HepG2 (cell line): ENCODE data around the gene UNC13D. TPM values are rescaled to one million over a fixed set of nuclear protein-coding genes. Genes with fewer than 3 reads are reported as not detected.
A peak's percentile ranks its signal among the peaks of the same experiment; 100 is the strongest.

Experiments
- ATAC-seq: fragments of 200-7000 bp; cut with Tn5 transposase; 3 replicates; pipeline ENCODE4 v1.9.1; 2020; ENCODE audit warnings: mild to moderate bottlenecking, moderate library complexity
- BruUV-seq: library from RNA; stranded (reverse); fragments of 400-500 nt; replicated peaks from 2 replicates; lab custom pipeline; 2021; lab: Mats Ljungman, UMichigan
- CTCF ChIA-PET: fragments of 300-600 bp; formaldehyde crosslinking; extraction: SDS; loops from one replicate; lab custom pipeline; 2021; ENCODE audit warnings: low total read pairs, inconsistent platforms, low intra/inter-chr PET ratio; lab: Yijun Ruan, JAX
- POLR2A ChIA-PET: fragments of 350-600 bp; sonication (Branson Sonifier 250); formaldehyde crosslinking; loops from one replicate; lab custom pipeline; 2020; ENCODE audit warnings: antibody characterized with exemption, inconsistent platforms; lab: Yijun Ruan, JAX
- DNase-seq: peaks from one replicate; pipeline ENCODE4 v3.0.0-alpha.2; 2015; ENCODE audit warnings: low spot score
- FAIRE-seq: peaks from 3 replicates; lab custom pipeline; 2011; peaks lifted over from hg19 to GRCh38; lab: Jason Lieb, UNC
- H2AFZ ChIP-seq: one replicate; pipeline ENCODE4 v1.6.1; 2011; ENCODE audit warnings: low read length, inconsistent platforms
- H3K27ac ChIP-seq: fragments of 300-600 bp; 3 replicates; pipeline ENCODE4 v1.8.0; 2011; ENCODE audit warnings: mixed run types, mild to moderate bottlenecking, mixed read lengths, low read length, inconsistent platforms; ENCODE audit not compliant: insufficient read depth; ENCODE audit errors: extremely low read length
- H3K27me3 ChIP-seq, 2 experiments: fragments of 200-600 bp in 1 of 2; 2 replicates in 1 of 2; 3 replicates in 1 of 2; pipeline versions ENCODE4 v1.6.0 to v1.8.0; 2011; ENCODE audit warnings: low read length in 2 of 2, mild to moderate bottlenecking in 2 of 2, moderate library complexity in 2 of 2, inconsistent platforms in 1 of 2; ENCODE audit not compliant: insufficient read depth in 2 of 2, control insufficient read depth in 1 of 2
- H3K36me3 ChIP-seq, 2 experiments: fragments of 200-600 bp in 1 of 2; replicated peaks in 1 of 2; 2 replicates in 1 of 2; 3 replicates in 1 of 2; pipeline versions ENCODE4 v1.5.1 to v1.8.0; 2011; ENCODE audit warnings: low read length in 2 of 2, inconsistent platforms in 1 of 2; ENCODE audit not compliant: insufficient read depth in 2 of 2, control insufficient read depth in 1 of 2
- H3K4me1 ChIP-seq: 2 replicates; pipeline ENCODE4 v1.5.1; 2012; ENCODE audit warnings: low read length, inconsistent platforms; ENCODE audit not compliant: insufficient read depth
- H3K4me2 ChIP-seq: 2 replicates; pipeline ENCODE4 v1.6.0; 2011; ENCODE audit warnings: low read depth, low read length, inconsistent platforms
- H3K4me3 ChIP-seq, 3 experiments: fragments of 200-600 bp in 1 of 3; sonication (generic), shearing (Covaris generic) in 1 of 3; replicated peaks in 1 of 3; 2 replicates each; pipeline ENCODE4 v1.5.1; 2011 to 2016; ENCODE audit warnings: low read length in 3 of 3, inconsistent platforms in 2 of 3, low read depth in 2 of 3, mild to moderate bottlenecking in 2 of 3, control low read depth in 1 of 3, mixed read lengths in 1 of 3; ENCODE audit not compliant: insufficient read depth in 1 of 3
- H3K79me2 ChIP-seq: one replicate; pipeline ENCODE4 v1.6.1; 2011; ENCODE audit warnings: low read length, inconsistent platforms; ENCODE audit not compliant: insufficient read depth
- H3K9ac ChIP-seq: 2 replicates; pipeline ENCODE4 v1.6.0; 2011; ENCODE audit warnings: mild to moderate bottlenecking, low read depth, low read length, inconsistent platforms; ENCODE audit not compliant: insufficient read depth
- H3K9me3 ChIP-seq: 2 replicates; pipeline ENCODE4 v1.5.1; 2012; ENCODE audit warnings: mild to moderate bottlenecking, low read length
- H4K20me1 ChIP-seq: 2 replicates; pipeline ENCODE4 v1.6.0; 2011; ENCODE audit warnings: inconsistent platforms, mild to moderate bottlenecking, low read length, moderate library complexity; ENCODE audit not compliant: insufficient read depth
- AGO2 ChIP-seq: fragments of 200-400 bp; formaldehyde crosslinking; optimal IDR thresholded peaks from 2 replicates; pipeline ENCODE3; 2017; ENCODE audit warnings: mild to moderate bottlenecking, low read depth, low read length, moderate library complexity
- FOSL2 ChIP-seq: sonication (generic); formaldehyde crosslinking; IDR thresholded peaks from 2 replicates; pipeline ENCODE4 v1.4.0; 2020; ENCODE audit warnings: missing genetic modification reagents
- HDAC6 ChIP-seq: fragments of 200-600 bp; sonication (generic); IDR thresholded peaks from 2 replicates; pipeline ENCODE4 v1.7.0; 2017; ENCODE audit warnings: mild to moderate bottlenecking, antibody characterized with exemption, low read length, low read depth
- NCOA5 ChIP-seq: sonication (generic); formaldehyde crosslinking; IDR thresholded peaks from 2 replicates; pipeline ENCODE4 v1.4.0; 2020; ENCODE audit warnings: missing genetic modification reagents
- NR1H2 ChIP-seq: sonication (generic); formaldehyde crosslinking; IDR thresholded peaks from 2 replicates; pipeline ENCODE4 v1.8.1; 2022; ENCODE audit warnings: low read depth, missing genetic modification reagents, borderline replicate concordance
- RAD21 ChIP-seq: fragments of 450-650 bp; formaldehyde crosslinking; IDR thresholded peaks from 2 replicates; pipeline ENCODE4 v1.5.0; 2020; ENCODE audit warnings: mild to moderate bottlenecking
- RBFOX2 ChIP-seq: fragments of 200-400 bp; formaldehyde crosslinking; IDR thresholded peaks from 2 replicates; pipeline ENCODE4 v1.6.1; 2017; ENCODE audit warnings: low read depth, mild to moderate bottlenecking, low read length
- SALL2 ChIP-seq: sonication (generic); formaldehyde crosslinking; IDR thresholded peaks from 2 replicates; pipeline ENCODE4 v1.8.1; 2023; ENCODE audit warnings: mild to moderate bottlenecking, missing genetic modification reagents, inconsistent platforms
- ZBTB38 ChIP-seq: sonication (generic); formaldehyde crosslinking; IDR thresholded peaks from 2 replicates; pipeline ENCODE4 v1.5.1; 2020; ENCODE audit warnings: mild to moderate bottlenecking, missing genetic modification reagents
- ZNF333 ChIP-seq: sonication (generic); formaldehyde crosslinking; IDR thresholded peaks from 2 replicates; pipeline ENCODE4 v1.4.0; 2020; ENCODE audit warnings: mild to moderate bottlenecking, missing genetic modification reagents, borderline replicate concordance
- ZNF510 ChIP-seq: sonication (generic); formaldehyde crosslinking; IDR thresholded peaks from 2 replicates; pipeline ENCODE4 v1.4.0; 2020; ENCODE audit warnings: low read depth, mild to moderate bottlenecking, missing genetic modification reagents
- ZNF713 ChIP-seq: sonication (generic); formaldehyde crosslinking; IDR thresholded peaks from 2 replicates; pipeline ENCODE4 v1.4.0; 2020; ENCODE audit warnings: mild to moderate bottlenecking, missing genetic modification reagents
- WGBS: methylation state at CpG from one replicate; pipeline ENCODE4 v1.1.6; 2017; ENCODE audit warnings: low lambda C conversion rate; 5-methylcytosine and 5-hydroxymethylcytosine counted together
- in situ Hi-C: cut with HindIII; loops from 2 replicates; pipeline ENCODE4 v1.10.0; 2017; ENCODE audit warnings: low pct_unique_long_range_greater_than_20kb; ENCODE audit not compliant: extremely low pct_ligation_motif_present
- intact Hi-C: fragments of 100-400 bp; cut with micrococcal nuclease; formaldehyde crosslinking; loops from one replicate; pipeline ENCODE4 v1.10.0; 2022; ENCODE audit not compliant: unreplicated experiment
- polyA plus RNA-seq, 8 experiments: library from polyadenylated mRNA; depleted of rRNA in 3 of 8; stranded (reverse) in 7 of 8; unstranded in 1 of 8; fragments of >200 nt; fragmentation: Illumina TruSeq in 4 of 8; extraction: Trizol in 4 of 8; gene quantifications; 2 replicates each; pipeline versions ENCODE4 v1.2.1 to v1.2.3, GENCODE V29; 2011 to 2016; ENCODE audit warnings: low read depth in 4 of 8, missing spikeins in 1 of 8, mixed read lengths in 1 of 8; ENCODE audit not compliant: insufficient read depth in 1 of 8
- total RNA-seq, 5 experiments: library from RNA; depleted of rRNA; stranded (reverse); fragments of >200 nt; fragmentation: Illumina TruSeq; extraction: Trizol; gene quantifications; 2 replicates each; pipeline ENCODE4 v1.2.3, GENCODE V29; 2016; ENCODE audit warnings: low read depth in 1 of 5
- TF ChIP-seq, protein P1 (sequence below): sonication (generic); formaldehyde crosslinking; IDR thresholded peaks from 2 replicates; pipeline ENCODE4 v1.4.0; 2020; ENCODE audit warnings: missing genetic modification reagents
- TF ChIP-seq, protein P2 (sequence below): sonication (generic); formaldehyde crosslinking; IDR thresholded peaks from 2 replicates; pipeline ENCODE4 v1.4.0; 2020; ENCODE audit warnings: missing genetic modification reagents

The UNC13D gene
- total and polyA plus RNA-seq, 2 of the 13 experiments (the other 11 are each of a cell fraction or from before 2014, with no cell fraction given), result 29.7 to 42.7 TPM

DNA sequence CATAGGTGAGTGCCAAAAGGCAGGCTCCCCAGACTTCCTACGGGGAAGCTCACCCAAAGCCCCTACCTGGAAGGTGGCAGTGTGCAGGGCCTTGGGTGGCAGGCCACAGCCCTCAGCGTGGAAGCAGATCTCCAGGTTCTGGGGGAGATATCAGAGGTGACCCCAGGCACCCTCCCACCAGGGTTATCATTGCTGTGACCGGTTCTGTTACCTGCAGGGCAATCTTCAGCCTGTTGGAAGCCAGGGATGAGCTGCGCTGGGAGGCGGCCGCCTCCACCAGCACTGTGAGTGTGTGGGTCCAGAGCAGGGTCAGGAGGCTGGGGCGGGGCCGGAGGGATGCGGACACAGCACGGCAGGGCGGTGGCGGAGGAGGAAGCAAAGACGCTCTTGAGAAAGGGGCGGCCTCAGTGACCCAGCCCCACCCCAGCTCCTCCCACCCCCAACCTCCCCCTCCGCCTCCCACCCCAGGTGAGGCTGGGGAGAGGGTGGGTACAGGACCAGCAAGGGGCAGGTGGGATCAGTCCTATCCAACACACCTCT, 13.1 kb downstream of the UNC13D start:
- no peak for DNase-seq
- H3K27me3 ChIP-seq, result no peaks in the 10 kb centered on the region
- no peaks in the 10 kb centered on the region for H4K20me1 ChIP-seq
- H3K4me1 ChIP-seq, result peaks cover 22% of the 10 kb centered on the region
- intact Hi-C loops, result no loop called here
- H3K4me2 ChIP-seq, result no peak overlapping the region
- H3K4me3 ChIP-seq, result no peak overlapping the region
- in situ Hi-C loops, result no loop called here
- TF ChIP-seq AGO2 (peak; percentile 8), NR1H2 (CRISPR knock-in tag) (no peak)
- ChIA-PET CTCF (no interaction called here), POLR2A (interaction anchor here (1.4 to 8.0 kb wide), 3 partner anchors 15 to 51 kb away, joined by 6 to 88 read pairs (median 13); partner anchors contain the start of genes UNC13D and WBP2)
- peaks cover 22 to 44% of the 10 kb centered on the region in 2 experiments; a peak in 4 of 5 replicates for H3K36me3 ChIP-seq
- no TSS peak for BruUV-seq
- H3K79me2 ChIP-seq, result no peaks in the 10 kb centered on the region
- no peaks in the 10 kb centered on the region for H3K9me3 ChIP-seq
- H3K9ac ChIP-seq, result no peak overlapping the region
- no peak overlapping the region for H3K27ac ChIP-seq
- no peak for ATAC-seq
- FAIRE-seq, result no peak
- WGBS, result 97% methylated on average over 15 of the region's 15 CpGs
- no peak overlapping the region for H2AFZ ChIP-seq

DNA sequence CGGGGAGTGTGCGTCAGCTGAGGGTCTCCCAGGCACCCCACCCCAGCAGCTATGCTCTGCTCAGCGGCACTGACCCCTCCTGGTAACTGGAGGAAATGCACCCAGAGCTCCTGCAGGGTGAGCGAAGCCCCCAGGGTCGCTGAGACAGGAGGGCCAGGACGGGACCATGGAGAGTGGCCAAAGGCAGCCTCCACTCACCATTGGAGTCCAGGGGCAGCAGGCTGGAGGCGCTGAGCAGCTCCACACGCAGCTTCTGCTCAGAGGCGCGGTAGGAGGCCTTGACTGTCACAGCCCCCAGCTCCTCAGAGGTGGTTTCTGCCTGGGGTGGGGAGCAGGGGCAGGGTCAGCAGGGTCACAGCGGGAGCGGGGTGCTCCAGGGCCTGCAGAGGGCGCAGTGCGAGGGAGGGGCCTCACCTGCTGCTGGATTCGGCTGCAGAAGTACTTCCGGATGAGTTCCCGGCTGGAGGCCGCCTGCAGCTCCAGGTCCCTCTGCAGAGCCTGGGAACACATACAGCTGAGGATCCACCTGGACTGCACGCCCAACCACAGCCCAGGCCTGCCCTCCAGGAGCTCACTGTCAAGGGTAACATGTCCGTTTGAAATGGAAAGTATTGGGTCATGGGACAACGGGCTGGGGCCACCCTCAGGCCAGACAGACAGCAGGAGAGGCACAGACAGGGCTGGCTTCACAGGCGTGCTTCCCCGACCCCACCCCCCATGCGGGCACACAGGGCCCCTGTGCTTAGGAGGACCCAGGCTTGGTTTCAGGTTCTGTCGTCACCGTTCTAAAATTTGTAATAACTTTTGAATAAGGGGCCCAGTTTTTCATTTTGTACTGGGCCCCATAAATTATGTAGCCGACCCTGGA, 13.8 kb downstream of the UNC13D start:
- in situ Hi-C loops, result no loop called here
- intact Hi-C loops, result no loop called here
- TF ChIP-seq FOSL2 (CRISPR knock-in tag), result no peak
- TF ChIP-seq SALL2 (CRISPR knock-in tag), result no peak
- no peak for TF ChIP-seq HDAC6
- TF ChIP-seq RAD21 (CRISPR knock-in tag), result 0 out of 2 replicates have a peak, but pooled peaks have one; percentile 19
- TF ChIP-seq, protein P1, sequence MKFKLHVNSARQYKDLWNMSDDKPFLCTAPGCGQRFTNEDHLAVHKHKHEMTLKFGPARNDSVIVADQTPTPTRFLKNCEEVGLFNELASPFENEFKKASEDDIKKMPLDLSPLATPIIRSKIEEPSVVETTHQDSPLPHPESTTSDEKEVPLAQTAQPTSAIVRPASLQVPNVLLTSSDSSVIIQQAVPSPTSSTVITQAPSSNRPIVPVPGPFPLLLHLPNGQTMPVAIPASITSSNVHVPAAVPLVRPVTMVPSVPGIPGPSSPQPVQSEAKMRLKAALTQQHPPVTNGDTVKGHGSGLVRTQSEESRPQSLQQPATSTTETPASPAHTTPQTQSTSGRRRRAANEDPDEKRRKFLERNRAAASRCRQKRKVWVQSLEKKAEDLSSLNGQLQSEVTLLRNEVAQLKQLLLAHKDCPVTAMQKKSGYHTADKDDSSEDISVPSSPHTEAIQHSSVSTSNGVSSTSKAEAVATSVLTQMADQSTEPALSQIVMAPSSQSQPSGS (CRISPR knock-in tag), result 0 out of 2 replicates have a peak, but pooled peaks have one; percentile 15
- TF ChIP-seq, protein P2, sequence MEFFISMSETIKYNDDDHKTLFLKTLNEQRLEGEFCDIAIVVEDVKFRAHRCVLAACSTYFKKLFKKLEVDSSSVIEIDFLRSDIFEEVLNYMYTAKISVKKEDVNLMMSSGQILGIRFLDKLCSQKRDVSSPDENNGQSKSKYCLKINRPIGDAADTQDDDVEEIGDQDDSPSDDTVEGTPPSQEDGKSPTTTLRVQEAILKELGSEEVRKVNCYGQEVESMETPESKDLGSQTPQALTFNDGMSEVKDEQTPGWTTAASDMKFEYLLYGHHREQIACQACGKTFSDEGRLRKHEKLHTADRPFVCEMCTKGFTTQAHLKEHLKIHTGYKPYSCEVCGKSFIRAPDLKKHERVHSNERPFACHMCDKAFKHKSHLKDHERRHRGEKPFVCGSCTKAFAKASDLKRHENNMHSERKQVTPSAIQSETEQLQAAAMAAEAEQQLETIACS (CRISPR knock-in tag), result no peak
- 0 out of 2 replicates have a peak, but pooled peaks have one; percentile 49 for TF ChIP-seq ZNF333 (CRISPR knock-in tag)
- TF ChIP-seq ZNF713 (CRISPR knock-in tag), result no peak
- no peak for TF ChIP-seq ZNF510
- TF ChIP-seq RBFOX2, result peak; percentile 52; the same call in 1 of the 2 replicates
- peak; percentile 33; the same call in 1 of the 2 replicates for TF ChIP-seq ZBTB38 (CRISPR knock-in tag)
- 0 out of 2 replicates have a peak, but pooled peaks have one; percentile 22 for TF ChIP-seq NCOA5 (CRISPR knock-in tag)

More for the DNA sequence above, 13.8 kb downstream of the UNC13D start:
- no TSS peak for BruUV-seq
- Histone ChIP-seq H4K20me1 (no peaks in the 10 kb centered on the region), H3K4me2 (no peak overlapping the region), H3K27ac (no peak overlapping the region), H3K9ac (no peak overlapping the region), H3K27me3 (no peaks in the 10 kb centered on the region), H2AFZ (no peak overlapping the region), H3K9me3 (no peaks in the 10 kb centered on the region), H3K79me2 (no peaks in the 10 kb centered on the region), H3K4me3 (no peak overlapping the region), H3K36me3 (peaks cover 20 to 38% of the 10 kb centered on the region in 2 experiments; a peak in 4 of 5 replicates), H3K4me1 (peaks cover 22% of the 10 kb centered on the region)
- DNase-seq (no peak), FAIRE-seq (no peak), ATAC-seq (peak; percentile 15)
- POLR2A ChIA-PET, result interaction anchor here (1.1 to 8.0 kb wide), 7 partner anchors 10 to 57 kb away, joined by 3 to 88 read pairs (median 5); partner anchors contain the start of genes UNC13D and WBP2
- 98% methylated on average over 14 of the region's 27 CpGs for WGBS
- CTCF ChIA-PET, result interaction anchor here (0.9 kb wide), 1 partner anchor 18 kb away, joined by 3 read pairs; no protein-coding TSS in a partner anchor
